ENCODE measurements around the gene PCNX1.

DNA sequence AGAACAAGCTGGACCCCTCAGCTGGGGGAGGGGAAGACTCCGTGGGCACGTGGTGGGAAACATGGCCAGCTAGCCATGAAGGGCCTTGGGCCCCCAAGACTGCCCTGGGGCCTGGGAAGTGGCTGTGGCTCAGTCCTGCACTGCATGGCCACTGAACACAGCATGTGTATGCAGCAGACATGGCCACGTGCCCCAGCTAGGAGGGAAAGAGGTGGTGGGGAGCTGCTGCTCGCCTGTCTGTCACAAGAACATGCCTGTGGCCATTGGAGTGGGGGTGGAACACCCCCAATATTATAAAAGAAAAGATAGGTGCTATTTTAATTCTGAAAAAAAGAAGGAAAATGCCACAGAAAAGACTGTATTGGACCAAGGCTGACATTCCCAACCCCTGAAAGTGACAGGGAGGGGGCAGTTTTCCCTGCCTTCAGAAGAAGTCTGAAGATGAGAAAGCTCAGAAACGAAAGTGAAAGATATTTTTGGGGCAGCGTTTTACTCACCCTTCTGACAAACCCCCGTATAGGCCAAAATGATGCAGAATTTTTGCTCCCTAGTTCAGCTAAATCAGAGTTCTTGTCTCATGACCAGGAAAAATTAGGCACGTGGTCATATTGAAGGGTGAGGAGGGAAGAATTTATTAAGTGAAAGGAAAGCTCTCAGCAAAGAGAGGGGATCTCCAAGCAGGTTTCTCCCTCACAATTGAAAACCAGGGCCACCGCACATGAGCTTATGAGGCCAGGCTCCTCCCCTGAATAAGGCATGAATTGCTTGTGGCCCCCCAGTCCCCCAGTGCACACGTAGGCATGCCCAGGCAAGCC is 35.2 kb upstream of the PCNX1 start:
- no peak for TF ChIP-seq NFIC (IDR thresholded peaks at IDR 0.05)
- TF ChIP-seq, protein P1, sequence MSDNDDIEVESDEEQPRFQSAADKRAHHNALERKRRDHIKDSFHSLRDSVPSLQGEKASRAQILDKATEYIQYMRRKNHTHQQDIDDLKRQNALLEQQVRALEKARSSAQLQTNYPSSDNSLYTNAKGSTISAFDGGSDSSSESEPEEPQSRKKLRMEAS (IDR thresholded peaks at IDR 0.05), result no peak
- TF ChIP-seq EP300 (IDR thresholded peaks at IDR 0.05; ENCODE audit: borderline replicate concordance), result no peak
- no peak for TF ChIP-seq CEBPB (IDR thresholded peaks at IDR 0.05)
- TF ChIP-seq, protein P2, sequence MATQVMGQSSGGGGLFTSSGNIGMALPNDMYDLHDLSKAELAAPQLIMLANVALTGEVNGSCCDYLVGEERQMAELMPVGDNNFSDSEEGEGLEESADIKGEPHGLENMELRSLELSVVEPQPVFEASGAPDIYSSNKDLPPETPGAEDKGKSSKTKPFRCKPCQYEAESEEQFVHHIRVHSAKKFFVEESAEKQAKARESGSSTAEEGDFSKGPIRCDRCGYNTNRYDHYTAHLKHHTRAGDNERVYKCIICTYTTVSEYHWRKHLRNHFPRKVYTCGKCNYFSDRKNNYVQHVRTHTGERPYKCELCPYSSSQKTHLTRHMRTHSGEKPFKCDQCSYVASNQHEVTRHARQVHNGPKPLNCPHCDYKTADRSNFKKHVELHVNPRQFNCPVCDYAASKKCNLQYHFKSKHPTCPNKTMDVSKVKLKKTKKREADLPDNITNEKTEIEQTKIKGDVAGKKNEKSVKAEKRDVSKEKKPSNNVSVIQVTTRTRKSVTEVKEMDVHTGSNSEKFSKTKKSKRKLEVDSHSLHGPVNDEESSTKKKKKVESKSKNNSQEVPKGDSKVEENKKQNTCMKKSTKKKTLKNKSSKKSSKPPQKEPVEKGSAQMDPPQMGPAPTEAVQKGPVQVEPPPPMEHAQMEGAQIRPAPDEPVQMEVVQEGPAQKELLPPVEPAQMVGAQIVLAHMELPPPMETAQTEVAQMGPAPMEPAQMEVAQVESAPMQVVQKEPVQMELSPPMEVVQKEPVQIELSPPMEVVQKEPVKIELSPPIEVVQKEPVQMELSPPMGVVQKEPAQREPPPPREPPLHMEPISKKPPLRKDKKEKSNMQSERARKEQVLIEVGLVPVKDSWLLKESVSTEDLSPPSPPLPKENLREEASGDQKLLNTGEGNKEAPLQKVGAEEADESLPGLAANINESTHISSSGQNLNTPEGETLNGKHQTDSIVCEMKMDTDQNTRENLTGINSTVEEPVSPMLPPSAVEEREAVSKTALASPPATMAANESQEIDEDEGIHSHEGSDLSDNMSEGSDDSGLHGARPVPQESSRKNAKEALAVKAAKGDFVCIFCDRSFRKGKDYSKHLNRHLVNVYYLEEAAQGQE (IDR thresholded peaks at IDR 0.05; ENCODE audit: low read depth), result no peak

Data from Ishikawa (cell line).